Cardiac muscle cell (in vitro differentiated cells and primary cell): ENCODE results near the gene DPAGT1. TPM values are rescaled to one million over a fixed set of nuclear protein-coding genes. Genes with fewer than 3 reads are reported as not detected.
"Not testable (repeated sequence)": the region's sequence is repeated elsewhere in the genome, so short reads cannot be mapped to it uniquely, and the experiment has no call there.

Experiments
- DNase-seq, 2 donors: peaks; one replicate each; pipeline versions ENCODE4 v3.0.0 to v3.0.0-alpha.2; 2010 to 2017; ENCODE audit warnings: low read depth in 1 of 2, low spot score in 1 of 2
- H3K27ac ChIP-seq: fragments of 200-600 bp; sonication (generic); 2 replicates; pipeline ENCODE4 v1.5.1; 2016
- H3K27me3 ChIP-seq: fragments of 200-600 bp; sonication (generic); 2 replicates; pipeline ENCODE4 v1.6.0; 2016; ENCODE audit warnings: control low read depth
- H3K36me3 ChIP-seq: fragments of 200-600 bp; sonication (generic); 2 replicates; pipeline ENCODE4 v1.5.1; 2016; ENCODE audit warnings: control low read depth
- H3K4me1 ChIP-seq: fragments of 200-600 bp; sonication (generic); 2 replicates; pipeline ENCODE4 v1.8.1; 2017; ENCODE audit warnings: low read depth, mild to moderate bottlenecking, mixed run types
- H3K4me3 ChIP-seq: fragments of 200-600 bp; sonication (generic); 2 replicates; pipeline ENCODE4 v1.5.1; 2016; ENCODE audit warnings: mild to moderate bottlenecking
- H3K9me3 ChIP-seq: fragments of 200-600 bp; sonication (generic); 2 replicates; pipeline ENCODE4 v1.5.1; 2017; ENCODE audit warnings: low read depth, mild to moderate bottlenecking, control low read depth
- CTCF ChIP-seq: IDR thresholded peaks from 2 replicates; pipeline ENCODE4 v1.5.1; 2012; ENCODE audit warnings: low read depth, mild to moderate bottlenecking, low read length
- polyA plus RNA-seq: library from polyadenylated mRNA; unstranded; fragments of >200 nt; fragmentation: Nextera tagmentation; extraction: Ambion mirVana; gene quantifications from 2 replicates; pipeline ENCODE4 v1.2.1, GENCODE V29; 2016
- total RNA-seq: library from RNA; depleted of rRNA; stranded (reverse); fragments of >200 nt; gene quantifications from 2 replicates; pipeline ENCODE4 v1.2.3, GENCODE V29; 2016

The DPAGT1 gene
- total and polyA plus RNA-seq, 2 experiments from 2014 or later: 36.0 to 57.9 TPM

DNA sequence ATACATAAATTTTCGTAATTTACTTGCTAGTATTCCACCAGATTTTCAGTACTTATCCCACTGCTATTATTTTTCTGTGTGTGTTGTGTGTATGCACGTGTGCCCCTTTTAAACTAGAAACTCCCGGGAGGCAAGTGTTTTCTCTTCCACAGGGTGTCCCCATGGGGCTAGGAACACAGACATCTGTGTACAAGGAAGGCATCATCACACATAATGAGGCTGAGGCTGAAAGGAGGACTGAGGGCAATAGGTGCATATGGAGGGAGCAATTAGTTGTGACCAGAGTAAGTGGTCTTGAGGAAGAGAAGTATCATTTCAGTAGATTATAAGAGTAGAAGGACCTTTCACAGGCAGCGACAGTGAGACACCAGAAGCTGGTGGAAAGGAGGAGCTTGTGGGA is 2.1 kb upstream of the DPAGT1 start:
- Histone ChIP-seq H3K4me1 (peaks cover 15% of the 10 kb centered on the region), H3K4me3 (no peak overlapping the region), H3K27me3 (no peaks in the 10 kb centered on the region), H3K9me3 (no peaks in the 10 kb centered on the region), H3K27ac (no peak overlapping the region), H3K36me3 (peaks cover 1% of the 10 kb centered on the region)
- TF ChIP-seq CTCF: no peak
- no peak for DNase-seq

DNA sequence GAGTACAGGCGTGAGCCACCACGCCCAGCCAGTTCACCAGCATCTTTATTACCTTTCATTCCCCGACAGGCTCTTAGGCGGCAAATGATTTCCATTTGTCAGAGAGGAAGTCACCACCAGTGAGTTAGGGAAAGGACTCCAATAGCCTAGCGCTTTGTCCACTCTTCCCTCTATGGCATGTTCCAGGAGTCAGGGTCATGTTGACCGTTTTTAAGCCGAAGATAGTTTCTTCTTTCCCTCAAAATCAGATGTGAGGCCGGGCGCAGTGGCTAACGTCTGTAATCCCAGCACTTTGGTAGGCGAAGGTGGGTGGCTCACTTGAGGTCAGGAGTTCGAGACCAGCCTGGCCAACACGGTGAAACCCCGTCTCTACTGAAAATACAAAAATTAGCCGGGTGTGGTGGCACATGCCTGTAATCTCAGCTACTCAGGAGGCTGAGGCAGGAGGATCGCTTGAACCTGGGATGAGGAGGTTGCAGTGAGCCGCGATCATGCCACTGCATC is 1.6 kb upstream of the DPAGT1 start:
- Histone ChIP-seq H3K27ac (peak overlapping the region; percentile 97), H3K4me1 (peaks cover 15% of the 10 kb centered on the region)
- DNase-seq, H3K27me3 ChIP-seq, H3K4me3 ChIP-seq, H3K9me3 ChIP-seq, H3K36me3 ChIP-seq: not testable (repeated sequence)

DNA sequence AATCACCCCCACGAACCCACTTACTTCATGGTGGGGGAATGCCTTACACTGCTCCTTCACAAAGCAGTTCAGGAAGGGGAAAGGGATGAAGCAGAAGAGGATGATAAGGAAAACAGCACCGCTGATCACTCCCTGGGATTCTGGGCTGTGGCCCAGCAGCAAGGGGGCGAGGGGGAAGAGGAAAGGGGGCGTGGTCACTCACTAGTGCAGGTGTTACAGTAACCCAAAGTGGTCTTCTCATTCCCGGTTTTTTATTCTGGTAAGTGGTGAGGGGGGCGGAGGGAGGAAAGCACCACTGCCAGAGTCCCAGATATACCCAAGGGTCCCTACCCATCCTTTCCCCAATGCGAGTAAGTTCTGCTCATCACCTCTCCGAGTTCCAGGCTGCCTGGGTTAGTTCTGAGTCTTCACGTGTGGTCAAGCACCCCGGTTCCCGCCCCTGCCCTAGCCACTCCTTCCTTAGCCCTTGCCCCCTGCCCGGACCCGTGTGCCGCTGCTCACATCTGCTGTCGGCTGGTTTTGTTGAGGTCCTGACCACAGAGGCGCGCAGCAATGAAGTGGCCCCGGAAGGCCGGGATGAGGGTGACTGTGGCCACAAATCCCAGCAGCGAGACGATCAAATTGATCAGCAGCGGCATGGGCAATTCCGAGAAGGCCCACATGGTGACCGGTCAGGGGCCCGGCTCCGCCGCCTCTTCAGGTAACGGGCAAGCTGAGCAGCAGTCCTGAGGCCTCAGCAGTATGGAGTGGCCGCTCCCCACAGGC is 477 bp downstream of the DPAGT1 start:
- Histone ChIP-seq H3K4me3 (peak overlapping the region; percentile 51), H3K27me3 (no peaks in the 10 kb centered on the region), H3K4me1 (peaks cover 10% of the 10 kb centered on the region), H3K27ac (peak overlapping the region; percentile 97), H3K36me3 (peaks cover 22% of the 10 kb centered on the region), H3K9me3 (no peaks in the 10 kb centered on the region)
- TF ChIP-seq CTCF: no peak
- DNase-seq: no peak

- peak in 1 of 2 donors; percentile 61 for DNase-seq
These were observed 1.2 kb downstream of the DPAGT1 start for GRCh38 chr11:119100246-119100970.

DNA sequence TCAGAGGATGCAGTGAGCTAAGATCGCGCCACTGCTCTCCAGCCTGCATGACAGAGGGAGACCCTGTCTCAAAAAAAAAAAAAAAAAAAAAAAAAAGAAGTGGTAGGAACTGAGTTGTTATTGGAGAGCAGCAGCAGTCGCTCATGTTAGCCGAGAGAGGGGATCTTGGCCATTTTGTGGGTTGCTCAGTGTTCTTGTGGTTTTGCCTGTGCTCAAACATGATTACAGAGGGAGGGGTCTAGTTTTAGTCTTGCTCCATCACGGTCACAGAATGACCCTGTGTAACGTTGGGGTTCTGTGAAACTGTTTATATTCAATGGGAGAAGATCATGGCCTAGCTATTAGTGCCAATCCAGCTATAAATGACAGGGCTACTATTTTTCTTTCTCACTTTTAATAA is 1.9 kb downstream of the DPAGT1 start:
- Histone ChIP-seq H3K4me3 (no peak overlapping the region), H3K27me3 (no peaks in the 10 kb centered on the region), H3K27ac (no peak overlapping the region), H3K36me3 (peaks cover 22% of the 10 kb centered on the region), H3K4me1 (peaks cover 10% of the 10 kb centered on the region), H3K9me3 (no peaks in the 10 kb centered on the region)
- DNase-seq: no peak
- TF ChIP-seq CTCF: no peak

More at GRCh38 chr11:119100246-119100970, 1.2 kb downstream of the DPAGT1 start:
- Histone ChIP-seq H3K36me3 (peaks cover 22% of the 10 kb centered on the region), H3K4me3 (peak overlapping the region; percentile 51), H3K27ac (peak overlapping the region; percentile 97), H3K27me3 (no peaks in the 10 kb centered on the region), H3K9me3 (no peaks in the 10 kb centered on the region), H3K4me1 (peaks cover 10% of the 10 kb centered on the region)
- TF ChIP-seq CTCF: peak; percentile 54
